ENCODE measurements around the gene FAIM2.

FAIM2 gene

GRCh38 chr12:49930515-49931288, 27.0 kb upstream of the FAIM2 start:
- H3K4me3 ChIP-seq (ENCODE audit: low read depth, low read length) = no peak overlapping the region
- TF ChIP-seq, protein P1, sequence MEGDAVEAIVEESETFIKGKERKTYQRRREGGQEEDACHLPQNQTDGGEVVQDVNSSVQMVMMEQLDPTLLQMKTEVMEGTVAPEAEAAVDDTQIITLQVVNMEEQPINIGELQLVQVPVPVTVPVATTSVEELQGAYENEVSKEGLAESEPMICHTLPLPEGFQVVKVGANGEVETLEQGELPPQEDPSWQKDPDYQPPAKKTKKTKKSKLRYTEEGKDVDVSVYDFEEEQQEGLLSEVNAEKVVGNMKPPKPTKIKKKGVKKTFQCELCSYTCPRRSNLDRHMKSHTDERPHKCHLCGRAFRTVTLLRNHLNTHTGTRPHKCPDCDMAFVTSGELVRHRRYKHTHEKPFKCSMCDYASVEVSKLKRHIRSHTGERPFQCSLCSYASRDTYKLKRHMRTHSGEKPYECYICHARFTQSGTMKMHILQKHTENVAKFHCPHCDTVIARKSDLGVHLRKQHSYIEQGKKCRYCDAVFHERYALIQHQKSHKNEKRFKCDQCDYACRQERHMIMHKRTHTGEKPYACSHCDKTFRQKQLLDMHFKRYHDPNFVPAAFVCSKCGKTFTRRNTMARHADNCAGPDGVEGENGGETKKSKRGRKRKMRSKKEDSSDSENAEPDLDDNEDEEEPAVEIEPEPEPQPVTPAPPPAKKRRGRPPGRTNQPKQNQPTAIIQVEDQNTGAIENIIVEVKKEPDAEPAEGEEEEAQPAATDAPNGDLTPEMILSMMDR (IDR thresholded peaks at IDR 0.05; ENCODE audit: insufficient read depth, low read depth, low read length, missing control alignments) = no peak

DNA sequence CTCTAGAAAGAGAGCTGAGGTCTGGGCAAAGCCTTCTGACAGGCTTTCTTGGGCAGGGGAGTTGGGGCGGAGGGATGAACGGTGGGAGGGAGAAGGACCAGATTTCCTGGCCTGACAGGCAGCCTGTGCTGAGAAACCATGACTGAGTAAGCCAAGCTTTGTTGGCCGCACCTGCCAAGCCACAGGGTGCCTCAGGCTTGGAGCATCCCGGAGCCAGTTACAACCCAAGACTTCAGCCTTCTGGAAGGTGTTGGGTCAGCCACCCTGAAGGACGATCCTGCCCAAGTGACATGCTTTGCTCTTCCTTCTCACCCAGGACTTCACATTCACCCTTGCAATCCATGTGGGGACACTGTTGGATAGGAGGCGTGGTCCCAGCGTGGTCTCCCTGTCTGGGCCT, 25.9 kb upstream of the FAIM2 start:
- TF ChIP-seq, protein P1 (IDR thresholded peaks at IDR 0.05; ENCODE audit: insufficient read depth, low read depth, low read length, missing control alignments) = no peak
- no peak for DNase-seq (ENCODE audit: low read depth)
- H3K4me3 ChIP-seq (ENCODE audit: low read depth, low read length) = no peak overlapping the region

More at GRCh38 chr12:49930515-49931288, 27.0 kb upstream of the FAIM2 start:
- no peak for DNase-seq (ENCODE audit: low read depth)

DNA sequence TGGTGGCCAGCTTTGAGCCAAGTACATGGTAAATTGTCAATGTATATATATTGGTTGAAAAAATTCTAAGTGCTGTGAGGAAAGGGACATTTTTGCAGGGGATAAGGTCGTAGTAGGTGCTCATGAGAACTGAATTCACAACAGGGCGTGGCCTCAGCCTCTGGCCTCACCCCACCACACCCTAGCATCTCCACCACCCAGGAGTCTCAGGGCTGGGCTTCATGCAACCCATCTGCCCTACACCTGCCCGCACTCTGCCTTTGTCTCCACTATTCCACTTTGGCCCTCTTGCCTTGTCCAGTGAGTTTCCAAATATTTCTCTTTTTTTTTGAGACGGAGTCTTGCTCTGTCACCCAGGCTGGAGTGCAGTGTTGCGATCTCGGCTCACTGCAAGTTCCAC, 24.8 kb upstream of the FAIM2 start:
- no peak overlapping the region for H3K4me3 ChIP-seq (ENCODE audit: low read depth, low read length)
- TF ChIP-seq, protein P1 (IDR thresholded peaks at IDR 0.05; ENCODE audit: insufficient read depth, low read depth, low read length, missing control alignments) = no peak
- no peak for DNase-seq (ENCODE audit: low read depth)

- H3K4me3 ChIP-seq (ENCODE audit: low read depth, low read length) = no peak overlapping the region
- TF ChIP-seq, protein P1 (IDR thresholded peaks at IDR 0.05; ENCODE audit: insufficient read depth, low read depth, low read length, missing control alignments) = no peak
- no peak for DNase-seq (ENCODE audit: low read depth)
These were observed 21.9 kb upstream of the FAIM2 start for GRCh38 chr12:49925433-49926204.

DNA sequence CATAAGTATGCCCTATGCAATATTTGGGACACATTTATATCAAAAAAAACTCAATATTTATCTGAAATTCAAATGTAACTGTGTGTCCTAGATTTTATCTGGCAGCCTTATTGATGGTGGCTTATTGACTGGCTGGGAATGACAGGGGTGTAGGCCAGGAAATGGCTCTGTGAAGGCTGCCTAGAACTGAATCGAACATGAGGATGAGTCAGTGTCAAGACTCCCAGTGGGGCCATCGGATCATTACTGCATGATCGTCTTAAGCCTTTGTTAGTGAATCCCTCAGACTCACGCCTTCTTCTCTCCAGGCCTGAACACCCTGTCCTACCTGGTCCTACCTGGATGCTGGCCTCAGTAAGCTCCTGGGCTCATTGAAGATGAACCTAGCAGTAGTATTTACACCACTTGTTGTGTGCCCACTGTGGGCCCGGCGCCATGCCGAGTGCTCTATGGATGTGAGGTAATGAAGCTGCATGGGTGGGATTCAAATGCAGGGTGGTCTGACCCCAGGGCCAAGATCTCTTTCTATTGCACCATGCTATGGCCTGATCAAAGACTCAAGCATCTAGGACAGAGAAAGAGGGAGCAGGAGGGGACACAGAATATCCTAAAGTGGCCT, 21.0 kb upstream of the FAIM2 start:
- TF ChIP-seq, protein P1 (IDR thresholded peaks at IDR 0.05; ENCODE audit: insufficient read depth, low read depth, low read length, missing control alignments) = no peak
- DNase-seq (ENCODE audit: low read depth) = no peak
- no peak overlapping the region for H3K4me3 ChIP-seq (ENCODE audit: low read depth, low read length)

GRCh38 chr12:49923880-49924556, 20.3 kb upstream of the FAIM2 start:
- no peak overlapping the region for H3K4me3 ChIP-seq (ENCODE audit: low read depth, low read length)
- DNase-seq (ENCODE audit: low read depth) = no peak
- TF ChIP-seq, protein P1 (IDR thresholded peaks at IDR 0.05; ENCODE audit: insufficient read depth, low read depth, low read length, missing control alignments) = no peak

Data from GM12865 (cell line).